Measurements from ENCODE around the gene CDC42. TPM values are rescaled to one million over a fixed set of nuclear protein-coding genes. Genes with fewer than 3 reads are reported as not detected.

The CDC42 gene
- total and polyA plus RNA-seq, 10 of the 15 experiments (the other 5 are each of a cell fraction or from before 2014, with no cell fraction given) = 184 to 479 (median 326) TPM

DNA sequence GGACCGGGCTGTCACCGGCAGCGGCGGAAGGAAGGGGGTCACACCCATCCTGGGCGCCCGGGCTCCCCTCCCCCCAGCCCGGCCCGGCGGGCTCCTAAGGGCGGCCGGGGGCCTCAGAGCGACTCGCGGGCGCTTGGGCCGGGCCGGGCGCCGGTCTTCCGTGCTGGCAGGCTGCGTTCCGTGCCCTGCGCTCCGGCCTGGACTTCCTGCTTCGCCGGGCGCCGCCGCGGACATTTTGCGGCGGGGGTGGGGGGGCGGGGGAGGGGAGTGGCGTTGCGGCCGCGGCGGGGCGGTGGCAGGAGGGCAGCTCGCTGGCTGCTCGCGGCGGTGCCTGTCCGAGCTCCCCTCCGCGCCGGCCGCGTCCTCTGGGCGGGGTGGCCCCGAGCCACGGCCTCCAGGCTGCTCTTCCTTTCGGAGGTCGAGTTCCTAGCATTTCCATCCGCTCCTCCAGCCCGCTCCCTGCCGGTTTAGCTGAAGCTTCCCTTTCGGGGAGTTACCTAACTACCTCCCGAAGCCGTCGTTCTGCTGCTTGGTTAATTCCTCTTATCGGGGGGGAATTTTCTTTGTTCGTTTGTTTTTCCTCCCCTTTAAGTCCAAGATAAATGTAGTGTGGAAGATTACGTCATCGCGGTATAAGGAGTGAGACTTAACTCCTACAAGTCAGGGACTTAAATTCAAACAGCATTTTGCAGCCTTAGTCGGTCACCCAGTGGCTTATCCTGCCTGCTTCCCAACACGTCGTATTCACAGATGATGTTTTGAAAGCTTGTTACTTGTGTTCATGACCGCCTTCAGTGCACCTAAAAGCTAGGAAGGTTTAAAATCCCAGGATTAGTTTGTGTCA is 730 bp downstream of the CDC42 start:
- peak overlapping the region; percentile 90 for H3K27ac ChIP-seq (ENCODE audit: control insufficient read depth, insufficient read depth)
- no peak for DNase-seq (ENCODE audit: low read depth, low spot score)
- peak overlapping the region; percentile 68 for H3K4me2 ChIP-seq (ENCODE audit: control insufficient read depth, insufficient read depth)
- H3K9ac ChIP-seq (ENCODE audit: control insufficient read depth, insufficient read depth, low read length) = peak overlapping the region; percentile 94
- H3K27me3 ChIP-seq (replicated peaks in 1 of 2; ENCODE audit: control insufficient read depth in 2 of 2, insufficient read depth in 2 of 2, low read length in 1 of 2) = no peaks in the 10 kb centered on the region
- H3K9me3 ChIP-seq (replicated peaks; ENCODE audit: control insufficient read depth, insufficient read depth, low read length) = no peaks in the 10 kb centered on the region
- in situ Hi-C loops (cut with MboI) = no loop called here
- H3K36me3 ChIP-seq (ENCODE audit: control insufficient read depth in 2 of 2, insufficient read depth in 2 of 2, low read length in 1 of 2) = peaks cover 0 to 10% of the 10 kb centered on the region in 2 experiments; a peak in 2 of 4 replicates
- H3K4me3 ChIP-seq = peak overlapping the region; percentile 98
- no peak overlapping the region for H2AFZ ChIP-seq (ENCODE audit: control insufficient read depth, low read depth, low read length)
- RAD21 ChIA-PET (ENCODE audit: unreplicated experiment) = interaction anchor here (1.0 to 4.6 kb wide), 9 partner anchors 11 to 271 kb away, joined by 3 to 54 read pairs (median 5); partner anchors contain the start of gene USP48
- H3K4me1 ChIP-seq (ENCODE audit: control insufficient read depth, insufficient read depth, low read length) = peaks cover 7% of the 10 kb centered on the region
- ATAC-seq = peak; percentile 62
- FAIRE-seq = no peak
- WGBS (ENCODE audit: insufficient coverage, insufficient replicate concordance, low lambda C conversion rate, missing lambda C conversion rate) = under 1% methylated on average over 38 of the region's 70 CpGs
- SMC1A ChIA-PET (ENCODE audit: uncharacterized antibody, unreplicated experiment) = interaction anchor here (1.0 to 11.2 kb wide), 10 partner anchors 12 to 48 kb away, joined by 3 to 100 read pairs (median 4); no protein-coding TSS in a partner anchor
- intact Hi-C loops (cut with micrococcal nuclease; ENCODE audit: unreplicated experiment) = loop anchor here (2.0 kb wide), 1 partner anchor 14 kb away; no protein-coding TSS in a partner anchor
- H4K20me1 ChIP-seq (ENCODE audit: control insufficient read depth, insufficient read depth) = 0 out of 2 replicates have a peak, but pooled peaks cover 6% of the 10 kb centered on the region
- H3K79me2 ChIP-seq (ENCODE audit: control insufficient read depth, insufficient read depth, low read length) = peaks cover 55% of the 10 kb centered on the region
- CTCF ChIA-PET = interaction anchor here (1.0 to 12.9 kb wide), 3 partner anchors 15 to 34 kb away, joined by 3 to 107 read pairs (median 4); no protein-coding TSS in a partner anchor
- no TSS peak for BruUV-seq (replicated peaks)
- POLR2A ChIA-PET = interaction anchor here (0.6 to 21.4 kb wide), 11 partner anchors 12 to 69 kb away, joined by 3 to 325 read pairs (median 4); no protein-coding TSS in a partner anchor
- no peak for TF ChIP-seq SUPT20H (IDR thresholded peaks at IDR 0.05; ENCODE audit: borderline replicate concordance, control insufficient read depth, low read depth, low read length)
- TF ChIP-seq IKZF2 (IDR thresholded peaks at IDR 0.05) = peak in 1 of 2 experiments; percentile 55; a peak in 2 of 4 replicates
- TF ChIP-seq ATF7 (IDR thresholded peaks at IDR 0.05; ENCODE audit: low read depth) = peak; percentile 99
- TF ChIP-seq, protein P1, sequence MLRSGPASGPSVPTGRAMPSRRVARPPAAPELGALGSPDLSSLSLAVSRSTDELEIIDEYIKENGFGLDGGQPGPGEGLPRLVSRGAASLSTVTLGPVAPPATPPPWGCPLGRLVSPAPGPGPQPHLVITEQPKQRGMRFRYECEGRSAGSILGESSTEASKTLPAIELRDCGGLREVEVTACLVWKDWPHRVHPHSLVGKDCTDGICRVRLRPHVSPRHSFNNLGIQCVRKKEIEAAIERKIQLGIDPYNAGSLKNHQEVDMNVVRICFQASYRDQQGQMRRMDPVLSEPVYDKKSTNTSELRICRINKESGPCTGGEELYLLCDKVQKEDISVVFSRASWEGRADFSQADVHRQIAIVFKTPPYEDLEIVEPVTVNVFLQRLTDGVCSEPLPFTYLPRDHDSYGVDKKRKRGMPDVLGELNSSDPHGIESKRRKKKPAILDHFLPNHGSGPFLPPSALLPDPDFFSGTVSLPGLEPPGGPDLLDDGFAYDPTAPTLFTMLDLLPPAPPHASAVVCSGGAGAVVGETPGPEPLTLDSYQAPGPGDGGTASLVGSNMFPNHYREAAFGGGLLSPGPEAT (IDR thresholded peaks at IDR 0.05; ENCODE audit: low read depth) = peak; percentile 51; the same call in 1 of the 2 replicates
- TF ChIP-seq RFX5 (IDR thresholded peaks at IDR 0.05; ENCODE audit: low read depth, low read length) = no peak
- TF ChIP-seq IKZF1 (conservative IDR thresholded peaks at IDR 0.05) = peak; percentile 51
- 0 out of 2 replicates have a peak, but pooled peaks have one; percentile 5 for TF ChIP-seq RUNX3 (IDR thresholded peaks at IDR 0.05; ENCODE audit: low read length)
- TF ChIP-seq, protein P2, sequence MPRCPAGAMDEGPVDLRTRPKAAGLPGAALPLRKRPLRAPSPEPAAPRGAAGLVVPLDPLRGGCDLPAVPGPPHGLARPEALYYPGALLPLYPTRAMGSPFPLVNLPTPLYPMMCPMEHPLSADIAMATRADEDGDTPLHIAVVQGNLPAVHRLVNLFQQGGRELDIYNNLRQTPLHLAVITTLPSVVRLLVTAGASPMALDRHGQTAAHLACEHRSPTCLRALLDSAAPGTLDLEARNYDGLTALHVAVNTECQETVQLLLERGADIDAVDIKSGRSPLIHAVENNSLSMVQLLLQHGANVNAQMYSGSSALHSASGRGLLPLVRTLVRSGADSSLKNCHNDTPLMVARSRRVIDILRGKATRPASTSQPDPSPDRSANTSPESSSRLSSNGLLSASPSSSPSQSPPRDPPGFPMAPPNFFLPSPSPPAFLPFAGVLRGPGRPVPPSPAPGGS (IDR thresholded peaks at IDR 0.05; ENCODE audit: borderline replicate concordance, insufficient read depth, low read depth, low read length, poor library complexity, severe bottlenecking) = no peak
- peak; percentile 59; the same call in 1 of the 2 replicates for TF ChIP-seq NR2F1 (conservative IDR thresholded peaks at IDR 0.05)
- TF ChIP-seq, protein P3, sequence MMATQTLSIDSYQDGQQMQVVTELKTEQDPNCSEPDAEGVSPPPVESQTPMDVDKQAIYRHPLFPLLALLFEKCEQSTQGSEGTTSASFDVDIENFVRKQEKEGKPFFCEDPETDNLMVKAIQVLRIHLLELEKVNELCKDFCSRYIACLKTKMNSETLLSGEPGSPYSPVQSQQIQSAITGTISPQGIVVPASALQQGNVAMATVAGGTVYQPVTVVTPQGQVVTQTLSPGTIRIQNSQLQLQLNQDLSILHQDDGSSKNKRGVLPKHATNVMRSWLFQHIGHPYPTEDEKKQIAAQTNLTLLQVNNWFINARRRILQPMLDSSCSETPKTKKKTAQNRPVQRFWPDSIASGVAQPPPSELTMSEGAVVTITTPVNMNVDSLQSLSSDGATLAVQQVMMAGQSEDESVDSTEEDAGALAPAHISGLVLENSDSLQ (IDR thresholded peaks at IDR 0.05) = 0 out of 2 replicates have a peak, but pooled peaks have one; percentile 16
- TF ChIP-seq, protein P4, sequence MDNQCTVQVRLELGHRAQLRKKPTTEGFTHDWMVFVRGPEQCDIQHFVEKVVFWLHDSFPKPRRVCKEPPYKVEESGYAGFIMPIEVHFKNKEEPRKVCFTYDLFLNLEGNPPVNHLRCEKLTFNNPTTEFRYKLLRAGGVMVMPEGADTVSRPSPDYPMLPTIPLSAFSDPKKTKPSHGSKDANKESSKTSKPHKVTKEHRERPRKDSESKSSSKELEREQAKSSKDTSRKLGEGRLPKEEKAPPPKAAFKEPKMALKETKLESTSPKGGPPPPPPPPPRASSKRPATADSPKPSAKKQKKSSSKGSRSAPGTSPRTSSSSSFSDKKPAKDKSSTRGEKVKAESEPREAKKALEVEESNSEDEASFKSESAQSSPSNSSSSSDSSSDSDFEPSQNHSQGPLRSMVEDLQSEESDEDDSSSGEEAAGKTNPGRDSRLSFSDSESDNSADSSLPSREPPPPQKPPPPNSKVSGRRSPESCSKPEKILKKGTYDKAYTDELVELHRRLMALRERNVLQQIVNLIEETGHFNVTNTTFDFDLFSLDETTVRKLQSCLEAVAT (IDR thresholded peaks at IDR 0.05) = peak; percentile 54
- TF ChIP-seq POLR2AphosphoS2 (IDR thresholded peaks at IDR 0.05; ENCODE audit: low read depth, low read length) = no peak
- TF ChIP-seq NFXL1 (IDR thresholded peaks at IDR 0.05; ENCODE audit: borderline replicate concordance) = no peak
- peak; percentile 12 for TF ChIP-seq RELA (IDR thresholded peaks at IDR 0.05; ENCODE audit: borderline replicate concordance, partially characterized antibody)
- TF ChIP-seq RCOR1 (conservative IDR thresholded peaks at IDR 0.05; ENCODE audit: low read depth, low read length) = no peak
- 0 out of 2 replicates have a peak, but pooled peaks have one; percentile 29 for TF ChIP-seq CHD1 (IDR thresholded peaks at IDR 0.05; ENCODE audit: low read depth, low read length)
- TF ChIP-seq NFYA (IDR thresholded peaks at IDR 0.05; ENCODE audit: borderline replicate concordance, low read depth, low read length) = no peak

Measured in GM12878 (cell line).